ENCODE measurements around the gene TMTC4. TPM values are rescaled to one million over a fixed set of nuclear protein-coding genes. Genes with fewer than 3 reads are reported as not detected.

Gene TMTC4
- total and polyA plus RNA-seq, 10 of the 15 experiments (the other 5 are each of a cell fraction or from before 2014, with no cell fraction given) = 3.3 to 24.6 (median 14.5) TPM

- in situ Hi-C loops (cut with MboI) (no loop called here), intact Hi-C loops (cut with micrococcal nuclease; ENCODE audit: unreplicated experiment) (no loop called here)
- ChIA-PET RAD21 (ENCODE audit: unreplicated experiment) (no interaction called here), SMC1A (ENCODE audit: uncharacterized antibody, unreplicated experiment) (no interaction called here), POLR2A (no interaction called here), CTCF (interaction anchor here (0.5 kb wide), 1 partner anchor 183 kb away, joined by 3 read pairs; no protein-coding TSS in a partner anchor)
- Histone ChIP-seq H3K4me3 (no peak overlapping the region), H3K9ac (ENCODE audit: control insufficient read depth, insufficient read depth, low read length) (no peak overlapping the region), H3K4me2 (ENCODE audit: control insufficient read depth, insufficient read depth) (no peak overlapping the region), H3K4me1 (ENCODE audit: control insufficient read depth, insufficient read depth, low read length) (no peaks in the 10 kb centered on the region), H4K20me1 (ENCODE audit: control insufficient read depth, insufficient read depth) (no peaks in the 10 kb centered on the region), H2AFZ (ENCODE audit: control insufficient read depth, low read depth, low read length) (no peak overlapping the region), H3K79me2 (ENCODE audit: control insufficient read depth, insufficient read depth, low read length) (peaks cover 7% of the 10 kb centered on the region), H3K27ac (ENCODE audit: control insufficient read depth, insufficient read depth) (no peak overlapping the region), H3K9me3 (replicated peaks; ENCODE audit: control insufficient read depth, insufficient read depth, low read length) (no peaks in the 10 kb centered on the region), H3K36me3 (ENCODE audit: control insufficient read depth in 2 of 2, insufficient read depth in 2 of 2, low read length in 1 of 2) (peaks cover 4 to 9% of the 10 kb centered on the region in 2 experiments; a peak in 3 of 4 replicates), H3K27me3 (replicated peaks in 1 of 2; ENCODE audit: control insufficient read depth in 2 of 2, insufficient read depth in 2 of 2, low read length in 1 of 2) (no peaks in the 10 kb centered on the region)
- WGBS (ENCODE audit: insufficient coverage, insufficient replicate concordance, low lambda C conversion rate, missing lambda C conversion rate) = 94% methylated on average over 9 of the region's 9 CpGs
- BruUV-seq (replicated peaks) = no TSS peak
- no peak for TF ChIP-seq STAT3 (IDR thresholded peaks at IDR 0.05; ENCODE audit: low read depth, low read length)
- TF ChIP-seq CHD2 (IDR thresholded peaks at IDR 0.05; ENCODE audit: borderline replicate concordance, low read depth, low read length) = no peak
- TF ChIP-seq, protein P1, sequence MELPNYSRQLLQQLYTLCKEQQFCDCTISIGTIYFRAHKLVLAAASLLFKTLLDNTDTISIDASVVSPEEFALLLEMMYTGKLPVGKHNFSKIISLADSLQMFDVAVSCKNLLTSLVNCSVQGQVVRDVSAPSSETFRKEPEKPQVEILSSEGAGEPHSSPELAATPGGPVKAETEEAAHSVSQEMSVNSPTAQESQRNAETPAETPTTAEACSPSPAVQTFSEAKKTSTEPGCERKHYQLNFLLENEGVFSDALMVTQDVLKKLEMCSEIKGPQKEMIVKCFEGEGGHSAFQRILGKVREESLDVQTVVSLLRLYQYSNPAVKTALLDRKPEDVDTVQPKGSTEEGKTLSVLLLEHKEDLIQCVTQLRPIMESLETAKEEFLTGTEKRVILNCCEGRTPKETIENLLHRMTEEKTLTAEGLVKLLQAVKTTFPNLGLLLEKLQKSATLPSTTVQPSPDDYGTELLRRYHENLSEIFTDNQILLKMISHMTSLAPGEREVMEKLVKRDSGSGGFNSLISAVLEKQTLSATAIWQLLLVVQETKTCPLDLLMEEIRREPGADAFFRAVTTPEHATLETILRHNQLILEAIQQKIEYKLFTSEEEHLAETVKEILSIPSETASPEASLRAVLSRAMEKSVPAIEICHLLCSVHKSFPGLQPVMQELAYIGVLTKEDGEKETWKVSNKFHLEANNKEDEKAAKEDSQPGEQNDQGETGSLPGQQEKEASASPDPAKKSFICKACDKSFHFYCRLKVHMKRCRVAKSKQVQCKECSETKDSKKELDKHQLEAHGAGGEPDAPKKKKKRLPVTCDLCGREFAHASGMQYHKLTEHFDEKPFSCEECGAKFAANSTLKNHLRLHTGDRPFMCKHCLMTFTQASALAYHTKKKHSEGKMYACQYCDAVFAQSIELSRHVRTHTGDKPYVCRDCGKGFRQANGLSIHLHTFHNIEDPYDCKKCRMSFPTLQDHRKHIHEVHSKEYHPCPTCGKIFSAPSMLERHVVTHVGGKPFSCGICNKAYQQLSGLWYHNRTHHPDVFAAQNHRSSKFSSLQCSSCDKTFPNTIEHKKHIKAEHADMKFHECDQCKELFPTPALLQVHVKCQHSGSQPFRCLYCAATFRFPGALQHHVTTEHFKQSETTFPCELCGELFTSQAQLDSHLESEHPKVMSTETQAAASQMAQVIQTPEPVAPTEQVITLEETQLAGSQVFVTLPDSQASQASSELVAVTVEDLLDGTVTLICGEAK (IDR thresholded peaks at IDR 0.05; ENCODE audit: borderline replicate concordance) = no peak
- TF ChIP-seq, protein P2, sequence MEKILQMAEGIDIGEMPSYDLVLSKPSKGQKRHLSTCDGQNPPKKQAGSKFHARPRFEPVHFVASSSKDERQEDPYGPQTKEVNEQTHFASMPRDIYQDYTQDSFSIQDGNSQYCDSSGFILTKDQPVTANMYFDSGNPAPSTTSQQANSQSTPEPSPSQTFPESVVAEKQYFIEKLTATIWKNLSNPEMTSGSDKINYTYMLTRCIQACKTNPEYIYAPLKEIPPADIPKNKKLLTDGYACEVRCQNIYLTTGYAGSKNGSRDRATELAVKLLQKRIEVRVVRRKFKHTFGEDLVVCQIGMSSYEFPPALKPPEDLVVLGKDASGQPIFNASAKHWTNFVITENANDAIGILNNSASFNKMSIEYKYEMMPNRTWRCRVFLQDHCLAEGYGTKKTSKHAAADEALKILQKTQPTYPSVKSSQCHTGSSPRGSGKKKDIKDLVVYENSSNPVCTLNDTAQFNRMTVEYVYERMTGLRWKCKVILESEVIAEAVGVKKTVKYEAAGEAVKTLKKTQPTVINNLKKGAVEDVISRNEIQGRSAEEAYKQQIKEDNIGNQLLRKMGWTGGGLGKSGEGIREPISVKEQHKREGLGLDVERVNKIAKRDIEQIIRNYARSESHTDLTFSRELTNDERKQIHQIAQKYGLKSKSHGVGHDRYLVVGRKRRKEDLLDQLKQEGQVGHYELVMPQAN (conservative IDR thresholded peaks at IDR 0.05) = no peak
- ATAC-seq (no peak), FAIRE-seq (no peak), DNase-seq (ENCODE audit: low read depth, low spot score) (no peak)
Measured at GRCh38 chr13:100667894-100668293, 6.7 kb downstream of the TMTC4 start.
